CD4-positive, alpha-beta T cell treated with Interleukin-21 for 1 hour (primary cell): Measurements from ENCODE around the gene VPS13C.

ENCODE experiments used
- DNase-seq: peaks from one replicate; pipeline ENCODE4 v3.0.0-alpha.2; 2020

VPS13C gene, protein sequence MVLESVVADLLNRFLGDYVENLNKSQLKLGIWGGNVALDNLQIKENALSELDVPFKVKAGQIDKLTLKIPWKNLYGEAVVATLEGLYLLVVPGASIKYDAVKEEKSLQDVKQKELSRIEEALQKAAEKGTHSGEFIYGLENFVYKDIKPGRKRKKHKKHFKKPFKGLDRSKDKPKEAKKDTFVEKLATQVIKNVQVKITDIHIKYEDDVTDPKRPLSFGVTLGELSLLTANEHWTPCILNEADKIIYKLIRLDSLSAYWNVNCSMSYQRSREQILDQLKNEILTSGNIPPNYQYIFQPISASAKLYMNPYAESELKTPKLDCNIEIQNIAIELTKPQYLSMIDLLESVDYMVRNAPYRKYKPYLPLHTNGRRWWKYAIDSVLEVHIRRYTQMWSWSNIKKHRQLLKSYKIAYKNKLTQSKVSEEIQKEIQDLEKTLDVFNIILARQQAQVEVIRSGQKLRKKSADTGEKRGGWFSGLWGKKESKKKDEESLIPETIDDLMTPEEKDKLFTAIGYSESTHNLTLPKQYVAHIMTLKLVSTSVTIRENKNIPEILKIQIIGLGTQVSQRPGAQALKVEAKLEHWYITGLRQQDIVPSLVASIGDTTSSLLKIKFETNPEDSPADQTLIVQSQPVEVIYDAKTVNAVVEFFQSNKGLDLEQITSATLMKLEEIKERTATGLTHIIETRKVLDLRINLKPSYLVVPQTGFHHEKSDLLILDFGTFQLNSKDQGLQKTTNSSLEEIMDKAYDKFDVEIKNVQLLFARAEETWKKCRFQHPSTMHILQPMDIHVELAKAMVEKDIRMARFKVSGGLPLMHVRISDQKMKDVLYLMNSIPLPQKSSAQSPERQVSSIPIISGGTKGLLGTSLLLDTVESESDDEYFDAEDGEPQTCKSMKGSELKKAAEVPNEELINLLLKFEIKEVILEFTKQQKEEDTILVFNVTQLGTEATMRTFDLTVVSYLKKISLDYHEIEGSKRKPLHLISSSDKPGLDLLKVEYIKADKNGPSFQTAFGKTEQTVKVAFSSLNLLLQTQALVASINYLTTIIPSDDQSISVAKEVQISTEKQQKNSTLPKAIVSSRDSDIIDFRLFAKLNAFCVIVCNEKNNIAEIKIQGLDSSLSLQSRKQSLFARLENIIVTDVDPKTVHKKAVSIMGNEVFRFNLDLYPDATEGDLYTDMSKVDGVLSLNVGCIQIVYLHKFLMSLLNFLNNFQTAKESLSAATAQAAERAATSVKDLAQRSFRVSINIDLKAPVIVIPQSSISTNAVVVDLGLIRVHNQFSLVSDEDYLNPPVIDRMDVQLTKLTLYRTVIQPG (N-terminal part only)

DNA sequence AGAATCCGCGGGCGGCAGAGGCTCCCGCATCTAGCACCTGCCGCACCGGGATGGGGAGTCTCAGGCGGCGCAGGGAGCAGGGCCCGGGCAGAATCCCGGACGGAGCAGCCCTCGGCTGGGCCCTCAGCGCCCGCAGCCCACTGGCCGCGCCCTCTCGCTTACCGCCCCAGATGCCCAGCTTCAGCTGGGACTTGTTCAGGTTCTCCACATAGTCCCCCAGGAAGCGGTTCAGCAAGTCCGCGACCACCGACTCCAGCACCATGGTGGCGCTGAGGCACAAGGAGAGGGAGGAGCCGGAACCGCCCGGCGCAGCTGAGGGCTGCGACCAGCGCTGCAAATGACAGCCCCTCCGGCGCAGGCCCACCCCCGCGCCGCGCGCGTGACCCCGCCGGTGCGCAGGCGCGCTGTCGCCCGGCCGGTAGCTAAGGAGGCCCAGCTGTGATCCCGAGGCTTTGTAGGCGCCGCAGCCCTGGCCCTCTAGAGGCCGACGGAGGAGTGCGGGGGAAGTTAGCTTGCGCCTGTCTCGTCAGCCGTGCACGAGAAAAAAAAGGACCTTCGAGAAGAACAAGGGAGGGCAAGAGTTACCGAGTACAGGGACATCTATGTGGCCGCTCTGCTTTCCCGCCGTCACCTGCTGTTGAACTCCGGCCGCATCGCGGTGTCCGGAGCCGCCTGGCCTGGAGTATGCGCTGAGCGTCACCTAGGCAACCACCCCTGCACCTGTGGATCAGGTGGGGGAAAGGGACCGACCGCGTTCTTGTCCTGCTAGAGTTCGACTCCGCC, at the start of gene VPS13C:
Gene VPS13C (minus strand): TSS at position 335 of the 783 bp plus-strand sequence. CDS start 73 bp downstream, at position 262.
- DNase-seq, result peak; percentile 94

DNA sequence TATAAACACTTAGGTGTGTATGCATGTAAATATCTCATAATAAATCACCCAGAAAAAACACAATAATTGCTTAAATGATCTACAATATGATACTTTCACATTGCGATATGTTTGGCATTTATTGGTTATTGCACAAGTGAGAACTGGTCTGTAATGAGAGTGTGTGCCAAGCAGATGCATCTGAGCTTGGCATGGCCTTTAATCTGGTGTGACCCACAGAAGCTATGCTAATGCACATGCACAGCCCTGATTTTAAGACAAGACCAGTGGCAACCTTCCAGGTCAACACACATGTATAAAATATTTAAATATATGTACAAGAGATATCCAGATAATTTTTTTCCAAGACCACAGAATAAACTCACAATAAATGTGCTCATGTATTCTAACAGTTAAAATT, 49.2 kb upstream of the VPS13C start:
- DNase-seq, result no peak

DNA sequence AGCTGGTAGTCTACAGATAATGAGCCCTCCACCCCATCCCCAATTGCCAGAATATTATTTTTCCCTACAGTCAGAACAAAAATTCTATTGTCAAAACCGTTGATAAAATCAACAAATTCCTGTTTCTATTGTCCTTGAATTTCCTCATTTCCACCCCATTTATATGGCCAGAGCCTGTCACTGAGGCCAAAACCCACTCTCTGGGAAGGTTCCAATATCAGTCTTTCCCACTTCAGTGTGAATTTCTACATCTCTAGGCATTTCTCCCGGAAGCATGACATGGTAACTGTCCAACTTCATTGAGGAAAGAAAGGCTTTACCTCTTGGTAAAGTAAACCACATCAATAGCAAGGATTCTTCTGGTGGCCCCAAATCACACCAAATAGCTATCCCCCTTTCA, 48.2 kb upstream of the VPS13C start:
- DNase-seq, result no peak

DNA sequence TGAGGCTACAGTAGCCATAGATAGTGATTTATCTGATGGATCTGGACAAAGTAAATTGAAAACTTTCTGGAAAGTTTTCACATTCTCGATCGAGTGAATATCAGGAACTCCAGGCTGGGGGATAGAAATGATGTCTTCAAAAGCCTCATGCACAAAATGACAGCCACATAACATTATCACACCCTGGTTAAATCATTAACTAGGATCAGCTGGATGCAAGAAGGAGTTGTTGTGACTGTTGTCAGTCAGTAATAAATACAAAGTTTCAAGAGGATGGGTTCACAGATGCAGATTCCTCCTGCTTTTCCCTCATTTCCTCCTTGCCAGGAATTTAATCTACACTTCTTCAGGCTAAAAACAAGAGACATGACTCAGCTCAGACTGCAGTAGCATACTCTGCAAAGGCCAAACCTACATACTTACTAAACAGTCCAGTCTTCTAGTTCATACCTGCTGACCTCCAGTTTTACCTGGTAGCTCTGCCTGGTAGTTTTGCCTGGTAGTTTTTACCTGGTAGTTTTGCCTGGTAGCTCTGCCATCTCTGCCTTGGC, 47.4 kb upstream of the VPS13C start:
- DNase-seq, result no peak

DNA sequence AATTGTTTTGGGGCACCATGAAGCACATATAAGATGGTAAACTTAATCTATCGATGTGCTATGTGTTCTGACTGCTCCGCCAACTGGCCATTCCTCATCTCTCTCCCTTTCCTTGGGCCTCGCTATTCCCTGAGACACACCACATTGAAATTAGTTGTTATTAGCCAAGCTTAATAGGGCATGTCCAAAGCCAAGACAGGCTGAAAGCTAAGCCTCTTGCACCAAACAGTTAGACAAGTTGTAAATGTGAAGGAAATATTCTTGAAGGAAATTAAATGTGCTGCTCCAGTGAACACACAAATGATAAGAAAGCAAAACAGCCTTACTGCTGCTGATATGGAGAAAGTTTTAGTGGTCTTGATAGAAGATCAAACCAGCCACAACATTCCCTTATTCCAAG, 45.8 kb upstream of the VPS13C start:
- DNase-seq, result no peak

DNA sequence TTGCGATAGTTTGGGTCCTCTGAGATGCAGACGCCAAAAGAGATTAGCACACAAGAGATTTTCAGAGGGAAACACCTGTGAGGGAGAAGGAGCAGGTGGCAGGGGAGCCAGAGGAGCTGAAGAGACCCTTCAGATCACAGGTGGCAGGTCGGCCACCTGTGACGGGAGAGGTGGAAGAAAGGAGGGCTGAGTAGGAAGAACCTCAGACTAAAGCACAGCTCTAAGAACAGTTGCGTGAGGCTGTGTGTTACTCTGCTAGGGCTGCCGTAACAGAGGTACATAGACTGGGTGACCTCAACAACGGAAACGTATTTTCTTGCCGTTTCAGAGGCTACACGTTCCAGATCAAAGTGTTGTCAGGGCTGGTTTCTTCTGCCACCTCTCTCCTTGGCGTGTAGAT, 45.0 kb upstream of the VPS13C start:
- DNase-seq, result no peak

DNA sequence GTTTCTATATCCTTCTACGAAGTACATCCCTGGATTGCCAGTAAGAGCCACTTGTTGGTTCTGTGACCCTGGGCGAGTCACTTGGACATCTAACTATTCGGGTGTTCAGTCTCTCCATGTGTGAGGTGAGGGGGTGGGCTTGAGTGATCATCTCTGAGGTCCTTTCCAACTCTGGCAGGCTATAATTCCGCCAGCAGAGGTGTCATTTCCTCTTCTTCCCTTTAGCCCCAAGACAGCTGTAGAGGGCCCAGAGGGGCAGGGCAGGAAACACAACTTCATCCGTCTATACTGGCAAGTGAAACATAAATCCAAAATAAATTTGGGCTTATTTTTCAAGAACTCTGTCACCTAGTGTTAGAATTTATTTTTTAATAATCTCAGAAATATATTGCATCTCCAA, 44.6 kb upstream of the VPS13C start:
- DNase-seq, result no peak

DNA sequence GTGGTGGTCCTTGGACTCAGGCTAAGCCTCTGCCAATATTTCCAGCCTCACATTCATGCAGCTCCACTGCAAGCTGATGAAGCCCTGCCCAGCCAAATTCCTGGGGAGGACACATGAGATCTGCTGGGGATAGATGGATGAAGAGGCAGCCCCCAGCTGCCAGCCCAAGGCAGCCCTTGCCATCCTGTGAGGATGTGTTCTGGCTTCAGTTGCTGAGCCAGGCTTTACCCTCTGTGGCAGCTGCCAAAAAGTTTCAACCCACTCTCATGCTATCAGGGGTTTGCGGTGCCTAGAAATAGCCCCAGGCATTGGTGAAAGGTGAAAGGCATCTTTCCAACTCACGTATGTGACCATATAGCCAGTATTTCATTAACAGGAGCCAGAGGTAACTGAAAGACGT, 44.2 kb upstream of the VPS13C start:
- no peak for DNase-seq

DNA sequence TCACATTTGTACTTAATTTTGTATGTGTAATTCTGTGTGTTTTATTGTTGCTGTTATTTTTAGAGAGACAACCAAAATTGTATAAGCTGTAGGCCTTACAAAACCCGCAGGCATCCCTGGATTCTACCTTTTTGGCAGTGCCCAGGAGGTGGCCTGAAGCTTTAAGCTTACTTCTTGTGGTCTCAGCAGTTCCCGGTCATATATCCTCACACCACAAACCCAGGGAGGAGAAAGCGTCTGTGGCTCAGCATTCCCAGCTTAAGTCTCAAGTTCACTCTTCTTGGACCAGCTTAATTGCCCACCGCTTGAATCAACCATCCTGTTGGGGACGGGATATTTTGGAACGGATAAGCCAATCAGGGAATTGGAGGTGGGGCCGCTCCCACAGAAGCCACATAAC, 43.2 kb upstream of the VPS13C start:
- no peak for DNase-seq

DNA sequence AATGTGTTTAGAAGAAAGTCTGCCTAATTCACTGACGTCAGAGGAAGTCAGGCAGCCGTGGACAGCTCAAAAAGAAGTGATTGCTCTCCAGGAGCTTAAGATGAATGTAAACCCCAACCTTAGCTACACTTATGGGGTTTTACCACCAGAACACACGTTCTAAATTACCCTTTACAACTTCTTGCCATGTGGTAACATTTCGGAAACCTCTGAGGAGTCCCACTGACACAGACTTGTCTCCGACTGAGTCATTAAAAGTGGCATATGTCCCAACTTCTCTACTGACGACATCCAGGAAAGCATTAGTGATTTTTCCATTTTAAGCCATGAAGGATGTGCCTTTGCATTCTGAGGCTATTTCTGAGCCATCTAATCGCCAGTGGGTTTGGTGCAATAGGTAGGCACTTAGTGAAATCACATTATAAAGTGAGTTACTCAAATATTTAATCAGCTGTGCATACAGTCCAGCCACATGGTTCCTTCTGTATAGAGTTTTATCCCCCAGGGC, 38.9 kb upstream of the VPS13C start:
- no peak for DNase-seq

DNA sequence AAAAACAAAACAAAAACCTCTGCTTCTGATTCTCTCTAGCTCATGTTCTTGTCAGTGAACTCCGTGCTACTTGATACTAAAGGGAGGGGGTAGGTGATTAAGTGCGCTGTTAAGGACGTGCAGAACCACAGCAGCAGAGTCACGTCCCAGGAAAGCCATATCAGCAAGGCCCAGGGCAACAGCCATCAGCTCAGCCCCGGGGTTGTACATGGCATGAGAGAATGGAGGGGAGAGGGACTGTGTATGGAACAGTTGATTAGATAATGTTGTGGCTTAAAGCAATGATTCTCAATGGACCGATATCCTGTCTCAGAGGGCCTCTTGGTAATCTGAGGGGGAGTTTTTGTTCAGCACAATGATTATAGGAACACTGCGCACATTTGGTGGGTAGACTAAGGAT, 34.1 kb upstream of the VPS13C start:
- DNase-seq, result no peak

DNA sequence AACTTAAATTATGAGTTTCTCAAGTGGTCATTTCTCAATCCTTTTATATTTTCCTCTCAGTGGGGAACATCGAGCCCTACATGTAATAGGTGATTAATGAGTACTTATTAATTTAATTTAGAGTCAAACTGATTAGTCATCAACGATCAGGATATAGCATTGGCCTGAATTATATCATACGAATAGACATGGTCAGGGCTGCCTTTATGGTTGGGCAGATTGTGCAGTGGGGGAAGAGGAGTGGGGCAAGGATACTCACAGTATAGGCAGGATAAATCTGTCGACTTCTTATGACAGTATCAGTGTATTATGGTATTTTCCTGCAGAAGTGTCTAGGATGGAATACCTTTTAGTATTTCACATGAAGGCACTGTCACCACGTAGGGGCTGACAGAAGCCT, 33.6 kb upstream of the VPS13C start:
- DNase-seq, result no peak

DNA sequence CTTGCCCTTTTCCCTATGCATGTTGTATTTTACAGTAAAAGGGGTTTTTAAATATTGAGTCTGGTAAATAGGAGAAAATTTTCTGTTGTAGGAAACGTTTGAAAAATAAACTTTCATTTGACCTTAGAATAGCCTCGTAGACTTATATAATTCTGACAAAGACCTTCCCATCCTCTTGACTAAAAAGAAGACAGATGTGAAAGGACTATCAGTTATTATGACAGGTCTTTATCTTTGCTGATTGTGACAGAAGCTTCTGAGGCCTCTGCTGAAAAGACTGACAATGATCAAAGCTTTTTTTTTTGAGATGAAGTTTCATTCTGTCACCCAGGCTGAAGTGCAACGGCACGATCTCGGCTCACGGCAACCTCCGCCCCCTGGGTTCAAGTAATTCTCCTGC, 30.7 kb upstream of the VPS13C start:
- DNase-seq, result no peak

DNA sequence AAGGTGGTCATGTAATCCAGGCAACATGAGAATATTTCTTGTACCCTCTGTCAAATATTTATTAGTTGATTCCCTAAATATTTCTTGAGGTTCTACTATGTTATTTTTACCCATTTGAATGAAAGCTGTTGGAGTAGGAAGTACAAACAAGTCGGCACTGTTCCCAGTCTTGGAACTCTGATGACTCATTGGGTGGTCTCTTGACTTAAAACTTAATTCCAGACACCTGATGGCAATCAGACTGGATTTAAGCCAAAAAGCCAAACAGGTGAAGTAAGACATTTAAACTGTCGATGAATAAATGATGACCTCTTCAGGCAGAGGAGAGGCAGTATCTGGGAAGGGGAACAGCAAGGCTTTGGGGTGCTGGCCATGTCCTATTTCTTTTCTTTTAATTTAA, 29.4 kb upstream of the VPS13C start:
- no peak for DNase-seq

DNA sequence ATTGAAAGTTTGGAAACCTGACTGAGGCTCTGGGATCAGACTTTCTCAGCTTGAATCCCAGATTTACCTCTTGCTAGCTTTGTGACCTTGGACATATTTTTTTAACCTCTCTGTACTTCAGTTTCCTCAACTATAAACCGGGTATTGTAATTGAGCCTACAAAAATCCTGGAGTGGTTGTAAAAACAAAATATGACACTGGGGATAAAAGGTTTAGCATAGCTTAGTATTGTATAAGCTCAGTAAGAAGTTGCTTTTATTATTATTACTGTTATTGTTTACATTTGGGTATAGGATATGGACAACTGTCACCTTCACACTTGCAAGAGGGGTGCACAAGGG, 28.1 kb upstream of the VPS13C start:
- DNase-seq, result no peak

DNA sequence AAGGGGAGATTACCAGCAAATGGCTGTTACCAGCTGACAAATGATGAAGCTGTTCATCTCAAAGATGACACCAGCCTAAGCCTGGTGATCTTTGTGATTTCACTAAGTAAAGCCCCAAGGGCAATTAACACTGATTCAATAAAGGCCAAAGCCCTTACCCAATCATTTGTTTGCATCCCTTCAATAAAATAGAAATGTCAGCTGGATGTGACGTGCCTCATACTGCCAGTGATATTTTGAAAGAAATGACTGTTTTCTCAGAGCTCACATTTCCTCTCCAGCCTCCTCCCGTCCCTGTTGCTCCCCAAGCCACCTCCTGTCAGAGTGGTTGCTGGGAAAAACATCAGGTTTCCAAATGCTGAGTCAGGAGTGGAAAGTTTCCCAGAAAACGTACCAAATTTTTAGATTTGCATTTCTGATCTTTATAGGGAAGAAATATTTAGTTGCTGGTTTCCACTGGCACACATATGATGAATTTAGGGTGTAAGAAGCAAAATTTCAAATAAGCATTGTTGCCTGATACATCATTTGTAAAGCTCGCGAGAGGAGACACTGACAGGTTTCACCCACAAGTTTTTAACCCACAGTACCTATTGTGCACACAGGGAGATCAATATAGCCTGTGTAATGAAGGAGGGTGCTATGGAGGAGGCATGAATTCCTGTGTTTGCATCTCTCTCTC, 27.6 kb upstream of the VPS13C start:
- DNase-seq, result no peak

DNA sequence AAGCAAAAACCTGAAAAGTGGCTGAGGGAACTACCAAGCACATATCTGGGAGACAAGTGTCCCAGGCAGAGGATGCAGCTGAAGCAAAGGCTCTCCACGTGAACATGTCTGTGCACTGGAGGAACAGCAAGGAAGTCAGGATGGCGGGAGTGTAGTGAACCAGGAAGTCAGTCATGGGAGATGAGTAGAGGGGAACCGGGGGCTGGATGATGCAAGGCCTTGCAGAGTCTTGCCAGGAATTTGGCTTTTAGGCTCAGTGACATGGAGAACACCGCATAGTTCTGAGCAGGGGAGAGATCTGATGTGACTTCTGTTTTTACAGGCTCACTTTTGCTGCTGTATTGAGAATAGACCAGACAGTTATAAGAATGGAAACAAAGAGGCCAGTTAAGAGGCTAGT, 25.5 kb upstream of the VPS13C start:
- DNase-seq, result no peak

DNA sequence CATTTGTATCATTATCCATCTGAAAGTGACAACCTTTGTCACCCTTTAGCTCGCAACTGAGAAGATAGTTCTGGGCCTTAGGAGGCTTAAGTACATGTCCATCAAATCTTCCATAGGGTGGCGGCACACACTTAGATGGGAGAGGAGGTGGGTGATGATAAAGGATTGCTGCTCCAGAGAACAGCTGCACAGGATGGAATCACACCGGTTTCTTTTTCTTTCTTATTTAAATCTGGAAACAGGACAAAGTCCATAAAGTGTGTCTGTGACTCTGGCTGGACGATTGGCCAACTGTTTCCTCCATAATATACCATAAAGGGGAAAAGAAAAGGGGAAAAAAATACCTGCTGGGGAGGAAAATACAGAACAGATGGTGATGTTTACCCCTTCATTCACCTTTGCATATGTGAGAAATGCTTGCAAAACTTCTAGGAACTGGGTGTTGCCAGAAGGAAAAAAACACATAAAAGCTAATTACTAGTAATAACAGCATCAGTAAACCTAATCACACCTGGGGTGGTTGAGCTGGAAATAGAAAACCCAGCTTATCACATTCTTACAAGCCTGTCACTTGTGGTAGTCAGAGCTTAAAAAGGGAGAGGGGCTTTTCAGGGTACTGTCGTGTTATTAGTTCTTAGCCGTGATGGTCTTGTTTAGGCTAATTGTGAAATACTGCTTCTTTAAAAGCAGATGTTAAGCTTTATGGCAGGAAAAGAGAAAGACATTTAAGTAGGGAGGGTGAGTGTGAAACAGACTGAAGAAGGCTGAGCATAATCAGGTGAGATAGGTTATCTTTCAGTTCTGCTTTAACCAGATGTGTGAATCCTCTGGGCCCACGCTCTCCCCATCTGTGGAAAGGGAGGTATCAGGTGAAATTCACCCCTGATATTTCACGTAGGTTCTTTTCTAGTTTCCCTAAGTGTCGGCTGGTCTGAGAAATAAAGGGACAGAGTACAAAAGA, 23.2 kb upstream of the VPS13C start:
- no peak for DNase-seq

DNA sequence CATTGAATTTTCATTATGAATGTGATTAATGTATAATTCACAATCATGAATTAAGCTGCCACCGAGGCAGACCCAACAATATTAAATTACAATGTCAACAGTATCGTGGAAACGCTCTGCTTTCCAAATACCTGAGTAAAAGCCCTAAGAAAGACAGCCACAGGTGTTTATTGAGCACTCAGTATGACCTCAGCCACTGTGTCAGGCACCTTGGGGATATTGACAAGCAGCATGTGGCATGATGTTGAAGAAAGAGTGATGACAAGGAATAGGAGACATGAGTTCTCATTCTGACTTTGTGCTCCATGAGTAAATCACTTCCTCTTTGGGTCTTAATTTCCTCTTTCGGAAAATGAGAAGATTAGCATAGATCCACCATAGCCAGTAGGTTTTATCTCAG, 19.3 kb upstream of the VPS13C start:
- DNase-seq, result no peak

DNA sequence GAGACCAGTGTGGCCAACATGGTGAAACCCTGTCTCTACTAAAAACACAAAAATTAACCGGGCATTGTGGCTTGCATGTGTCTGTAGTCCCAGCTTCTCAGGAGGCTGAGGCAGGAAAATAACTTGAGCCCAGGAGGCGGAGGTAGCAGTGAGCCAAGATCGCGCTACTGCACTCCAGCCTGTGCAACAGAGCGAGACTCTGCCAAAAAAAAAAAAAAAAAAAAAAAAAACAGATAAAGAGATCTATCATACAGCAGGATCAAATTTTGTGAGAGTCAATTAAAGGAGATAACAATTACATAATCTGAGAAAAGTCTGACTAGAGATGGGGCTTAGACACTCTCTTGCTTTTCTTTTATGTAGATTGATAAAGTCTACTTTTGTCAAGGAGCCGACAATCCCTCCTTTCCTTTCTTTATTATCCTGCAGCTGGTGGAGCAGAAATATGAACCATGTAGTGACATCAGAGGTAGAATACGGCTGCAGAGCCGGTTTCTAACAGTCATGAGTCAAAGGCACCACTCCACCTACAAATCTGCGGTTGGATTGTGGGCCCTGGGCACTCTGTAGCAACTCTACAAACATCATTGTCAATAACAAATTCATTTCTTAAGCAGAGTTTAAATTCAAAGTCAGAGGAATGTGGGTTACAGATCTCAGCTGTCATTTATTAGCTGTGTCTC, 15.5 kb upstream of the VPS13C start:
- DNase-seq, result no peak
